ENCODE measurements around the gene AMT.

Gene AMT

GRCh38 chr3:49462222-49462621 is 39.9 kb upstream of the AMT start:
- Histone ChIP-seq H3K36me3 (ENCODE audit: insufficient read depth, low read length) (no peaks in the 10 kb centered on the region), H3K27ac (no peak overlapping the region), H3K4me3 (no peak overlapping the region), H3K9me3 (ENCODE audit: low read depth, low read length) (no peaks in the 10 kb centered on the region), H3K9ac (ENCODE audit: insufficient read length) (peak overlapping the region; percentile 20)
- TF ChIP-seq EZH2 (IDR thresholded peaks at IDR 0.05), result no peak
- no peak for TF ChIP-seq FOXP2 (optimal IDR thresholded peaks at IDR 0.05; ENCODE audit: control extremely low read depth, extremely low read length, insufficient read depth)
- TF ChIP-seq POLR2AphosphoS5 (IDR thresholded peaks at IDR 0.05; ENCODE audit: borderline replicate concordance, low read depth, low read length), result no peak
- no peak for DNase-seq (ENCODE audit: low read depth, low spot score)

- Histone ChIP-seq H3K9me3 (ENCODE audit: low read depth, low read length) (no peaks in the 10 kb centered on the region), H3K4me3 (no peak overlapping the region), H3K27ac (no peak overlapping the region), H3K9ac (ENCODE audit: insufficient read length) (no peak overlapping the region), H3K36me3 (ENCODE audit: insufficient read depth, low read length) (no peaks in the 10 kb centered on the region)
- TF ChIP-seq POLR2AphosphoS5 (IDR thresholded peaks at IDR 0.05; ENCODE audit: borderline replicate concordance, low read depth, low read length), result no peak
- no peak for TF ChIP-seq EZH2 (IDR thresholded peaks at IDR 0.05)
- TF ChIP-seq FOXP2 (optimal IDR thresholded peaks at IDR 0.05; ENCODE audit: control extremely low read depth, extremely low read length, insufficient read depth), result no peak
- no peak for DNase-seq (ENCODE audit: low read depth, low spot score)
Observed at GRCh38 chr3:49461443-49462171, 39.3 kb upstream of the AMT start.

- H3K4me3 ChIP-seq, result no peak overlapping the region
- no peak overlapping the region for H3K27ac ChIP-seq
- DNase-seq (ENCODE audit: low read depth, low spot score), result no peak
- TF ChIP-seq POLR2AphosphoS5 (IDR thresholded peaks at IDR 0.05; ENCODE audit: borderline replicate concordance, low read depth, low read length) (no peak), EZH2 (IDR thresholded peaks at IDR 0.05) (no peak), FOXP2 (optimal IDR thresholded peaks at IDR 0.05; ENCODE audit: control extremely low read depth, extremely low read length, insufficient read depth) (no peak)
- no peak overlapping the region for H3K9ac ChIP-seq (ENCODE audit: insufficient read length)
- H3K9me3 ChIP-seq (ENCODE audit: low read depth, low read length), result no peaks in the 10 kb centered on the region
- H3K36me3 ChIP-seq (ENCODE audit: insufficient read depth, low read length), result no peaks in the 10 kb centered on the region
Observed at GRCh38 chr3:49460956-49461355, 38.7 kb upstream of the AMT start.

- no peaks in the 10 kb centered on the region for H3K9me3 ChIP-seq (ENCODE audit: low read depth, low read length)
- no peak overlapping the region for H3K4me3 ChIP-seq
- no peak overlapping the region for H3K9ac ChIP-seq (ENCODE audit: insufficient read length)
- no peak overlapping the region for H3K27ac ChIP-seq
- H3K36me3 ChIP-seq (ENCODE audit: insufficient read depth, low read length), result no peaks in the 10 kb centered on the region
- no peak for DNase-seq (ENCODE audit: low read depth, low spot score)
- no peak for TF ChIP-seq POLR2AphosphoS5 (IDR thresholded peaks at IDR 0.05; ENCODE audit: borderline replicate concordance, low read depth, low read length)
- TF ChIP-seq FOXP2 (optimal IDR thresholded peaks at IDR 0.05; ENCODE audit: control extremely low read depth, extremely low read length, insufficient read depth), result no peak
- TF ChIP-seq EZH2 (IDR thresholded peaks at IDR 0.05), result no peak
Observed at GRCh38 chr3:49460188-49460890, 38.1 kb upstream of the AMT start.

GRCh38 chr3:49456466-49456865 is 34.2 kb upstream of the AMT start:
- TF ChIP-seq EZH2 (IDR thresholded peaks at IDR 0.05) (no peak), POLR2AphosphoS5 (IDR thresholded peaks at IDR 0.05; ENCODE audit: borderline replicate concordance, low read depth, low read length) (no peak), FOXP2 (optimal IDR thresholded peaks at IDR 0.05; ENCODE audit: control extremely low read depth, extremely low read length, insufficient read depth) (no peak)
- no peak overlapping the region for H3K4me3 ChIP-seq
- H3K9ac ChIP-seq (ENCODE audit: insufficient read length), result no peak overlapping the region
- no peaks in the 10 kb centered on the region for H3K36me3 ChIP-seq (ENCODE audit: insufficient read depth, low read length)
- H3K27ac ChIP-seq, result no peak overlapping the region
- no peaks in the 10 kb centered on the region for H3K9me3 ChIP-seq (ENCODE audit: low read depth, low read length)
- DNase-seq (ENCODE audit: low read depth, low spot score), result no peak

- H3K27ac ChIP-seq, result no peak overlapping the region
- H3K4me3 ChIP-seq, result no peak overlapping the region
- no peaks in the 10 kb centered on the region for H3K9me3 ChIP-seq (ENCODE audit: low read depth, low read length)
- DNase-seq (ENCODE audit: low read depth, low spot score), result no peak
- TF ChIP-seq EZH2 (IDR thresholded peaks at IDR 0.05) (no peak), POLR2AphosphoS5 (IDR thresholded peaks at IDR 0.05; ENCODE audit: borderline replicate concordance, low read depth, low read length) (no peak), FOXP2 (optimal IDR thresholded peaks at IDR 0.05; ENCODE audit: control extremely low read depth, extremely low read length, insufficient read depth) (no peak)
- no peaks in the 10 kb centered on the region for H3K36me3 ChIP-seq (ENCODE audit: insufficient read depth, low read length)
- no peak overlapping the region for H3K9ac ChIP-seq (ENCODE audit: insufficient read length)
Observed at GRCh38 chr3:49454898-49455681, 32.8 kb upstream of the AMT start.

- TF ChIP-seq FOXP2 (optimal IDR thresholded peaks at IDR 0.05; ENCODE audit: control extremely low read depth, extremely low read length, insufficient read depth) (no peak), EZH2 (IDR thresholded peaks at IDR 0.05) (no peak), POLR2AphosphoS5 (IDR thresholded peaks at IDR 0.05; ENCODE audit: borderline replicate concordance, low read depth, low read length) (no peak)
- Histone ChIP-seq H3K4me3 (no peak overlapping the region), H3K9me3 (ENCODE audit: low read depth, low read length) (no peaks in the 10 kb centered on the region), H3K9ac (ENCODE audit: insufficient read length) (no peak overlapping the region), H3K27ac (no peak overlapping the region), H3K36me3 (ENCODE audit: insufficient read depth, low read length) (no peaks in the 10 kb centered on the region)
- no peak for DNase-seq (ENCODE audit: low read depth, low spot score)
Observed at GRCh38 chr3:49454458-49454857, 32.2 kb upstream of the AMT start.

GRCh38 chr3:49453621-49454020 is 31.3 kb upstream of the AMT start:
- Histone ChIP-seq H3K9me3 (ENCODE audit: low read depth, low read length) (no peaks in the 10 kb centered on the region), H3K36me3 (ENCODE audit: insufficient read depth, low read length) (no peaks in the 10 kb centered on the region), H3K4me3 (no peak overlapping the region), H3K9ac (ENCODE audit: insufficient read length) (no peak overlapping the region), H3K27ac (no peak overlapping the region)
- DNase-seq (ENCODE audit: low read depth, low spot score), result no peak
- no peak for TF ChIP-seq EZH2 (IDR thresholded peaks at IDR 0.05)
- no peak for TF ChIP-seq POLR2AphosphoS5 (IDR thresholded peaks at IDR 0.05; ENCODE audit: borderline replicate concordance, low read depth, low read length)
- TF ChIP-seq FOXP2 (optimal IDR thresholded peaks at IDR 0.05; ENCODE audit: control extremely low read depth, extremely low read length, insufficient read depth), result no peak

Measured in SK-N-MC (cell line).